GM12873 (cell line): ENCODE measurements around the gene BRCA1.

Experiments used
- TF ChIP-seq, protein P1 (sequence below): IDR thresholded peaks from 2 replicates; pipeline ENCODE4 v1.5.1; 2012; ENCODE audit warnings: low read depth, mild to moderate bottlenecking, moderate library complexity, low read length, control low read depth; ENCODE audit not compliant: insufficient read depth; ENCODE audit errors: missing control alignments

Gene BRCA1

DNA sequence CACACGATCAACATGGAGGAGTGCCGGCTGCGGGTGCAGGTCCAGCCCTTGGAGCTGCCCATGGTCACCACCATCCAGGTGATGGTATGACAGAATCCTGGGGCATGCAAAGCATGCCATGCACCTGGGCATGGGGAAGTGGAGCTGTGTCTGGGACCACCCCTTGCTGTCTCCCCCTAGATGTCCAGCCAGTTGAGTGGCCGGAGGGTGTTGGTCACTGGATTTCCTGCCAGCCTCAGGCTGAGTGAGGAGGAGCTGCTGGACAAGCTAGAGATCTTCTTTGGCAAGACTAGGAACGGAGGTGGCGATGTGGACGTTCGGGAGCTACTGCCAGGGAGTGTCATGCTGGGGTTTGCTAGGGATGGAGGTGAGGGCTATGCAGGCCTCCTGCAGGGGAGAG is 111.9 kb downstream of the BRCA1 start:
- TF ChIP-seq, protein P1, sequence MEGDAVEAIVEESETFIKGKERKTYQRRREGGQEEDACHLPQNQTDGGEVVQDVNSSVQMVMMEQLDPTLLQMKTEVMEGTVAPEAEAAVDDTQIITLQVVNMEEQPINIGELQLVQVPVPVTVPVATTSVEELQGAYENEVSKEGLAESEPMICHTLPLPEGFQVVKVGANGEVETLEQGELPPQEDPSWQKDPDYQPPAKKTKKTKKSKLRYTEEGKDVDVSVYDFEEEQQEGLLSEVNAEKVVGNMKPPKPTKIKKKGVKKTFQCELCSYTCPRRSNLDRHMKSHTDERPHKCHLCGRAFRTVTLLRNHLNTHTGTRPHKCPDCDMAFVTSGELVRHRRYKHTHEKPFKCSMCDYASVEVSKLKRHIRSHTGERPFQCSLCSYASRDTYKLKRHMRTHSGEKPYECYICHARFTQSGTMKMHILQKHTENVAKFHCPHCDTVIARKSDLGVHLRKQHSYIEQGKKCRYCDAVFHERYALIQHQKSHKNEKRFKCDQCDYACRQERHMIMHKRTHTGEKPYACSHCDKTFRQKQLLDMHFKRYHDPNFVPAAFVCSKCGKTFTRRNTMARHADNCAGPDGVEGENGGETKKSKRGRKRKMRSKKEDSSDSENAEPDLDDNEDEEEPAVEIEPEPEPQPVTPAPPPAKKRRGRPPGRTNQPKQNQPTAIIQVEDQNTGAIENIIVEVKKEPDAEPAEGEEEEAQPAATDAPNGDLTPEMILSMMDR: no peak

DNA sequence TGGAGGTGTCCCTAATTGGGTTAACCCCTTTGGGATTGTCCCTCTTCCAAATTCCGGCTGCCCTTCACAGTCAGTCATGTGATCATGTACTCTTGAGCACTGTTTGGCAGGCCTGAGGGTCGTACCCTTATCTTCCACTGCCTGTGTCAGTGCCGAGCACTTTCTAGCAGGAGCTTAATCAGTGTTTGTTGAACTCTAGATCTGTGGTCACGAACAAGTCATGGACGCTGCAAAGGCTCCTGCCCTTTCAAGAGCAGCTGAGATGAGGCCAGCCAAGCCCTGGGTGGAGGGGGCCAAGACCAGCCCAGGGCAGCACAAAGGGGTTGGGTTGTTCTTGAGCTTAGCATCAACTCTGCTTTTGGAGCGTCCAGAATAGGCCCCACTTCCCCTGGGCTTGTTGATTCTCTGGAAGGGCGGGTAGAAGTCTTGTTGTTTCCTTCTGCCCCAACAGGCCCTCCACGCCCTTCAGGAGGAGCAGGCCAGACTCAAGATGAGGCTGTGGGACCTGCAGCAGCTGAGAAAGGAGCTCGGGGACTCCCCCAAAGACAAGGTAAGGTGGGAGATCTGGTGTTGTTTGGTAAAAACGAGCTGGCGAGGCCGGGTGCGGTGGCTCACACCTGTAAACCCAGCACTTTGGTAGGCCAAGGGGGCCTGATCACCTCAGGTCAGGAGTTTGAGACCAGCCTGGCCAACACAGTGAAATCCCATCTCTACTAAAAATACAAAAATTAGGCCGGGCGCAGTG is 113.3 kb downstream of the BRCA1 start:
- TF ChIP-seq, protein P1: no peak

DNA sequence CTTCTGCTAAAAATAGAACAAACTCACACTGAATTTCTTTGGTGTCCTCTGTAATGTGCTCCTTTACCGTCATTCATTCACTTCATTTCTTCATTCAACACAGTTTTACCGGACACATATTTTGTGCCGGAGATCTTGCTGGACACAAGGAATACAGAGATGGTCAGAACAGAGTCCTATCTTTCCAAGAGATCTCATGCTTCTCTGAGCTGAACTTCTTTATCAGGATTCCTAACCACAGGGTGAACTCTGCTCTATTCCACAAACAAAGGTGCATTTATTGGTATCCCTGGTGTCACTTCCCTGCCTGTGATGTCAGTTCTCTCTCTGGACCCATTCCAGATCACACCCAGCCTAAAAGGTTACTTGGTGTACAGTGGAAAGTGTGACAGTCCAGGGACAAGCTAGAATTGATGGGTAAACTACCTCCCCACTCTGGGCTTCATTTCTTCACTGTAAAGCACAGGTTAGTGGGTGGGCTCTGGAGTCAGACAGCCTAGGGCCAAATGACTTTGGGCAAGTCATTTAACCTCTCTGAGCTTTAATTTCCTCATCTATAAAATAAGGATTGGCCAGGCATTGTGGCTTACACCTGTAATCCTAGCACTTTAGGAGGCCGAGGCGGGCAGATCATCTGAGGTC is 114.4 kb downstream of the BRCA1 start:
- TF ChIP-seq, protein P1: no peak

DNA sequence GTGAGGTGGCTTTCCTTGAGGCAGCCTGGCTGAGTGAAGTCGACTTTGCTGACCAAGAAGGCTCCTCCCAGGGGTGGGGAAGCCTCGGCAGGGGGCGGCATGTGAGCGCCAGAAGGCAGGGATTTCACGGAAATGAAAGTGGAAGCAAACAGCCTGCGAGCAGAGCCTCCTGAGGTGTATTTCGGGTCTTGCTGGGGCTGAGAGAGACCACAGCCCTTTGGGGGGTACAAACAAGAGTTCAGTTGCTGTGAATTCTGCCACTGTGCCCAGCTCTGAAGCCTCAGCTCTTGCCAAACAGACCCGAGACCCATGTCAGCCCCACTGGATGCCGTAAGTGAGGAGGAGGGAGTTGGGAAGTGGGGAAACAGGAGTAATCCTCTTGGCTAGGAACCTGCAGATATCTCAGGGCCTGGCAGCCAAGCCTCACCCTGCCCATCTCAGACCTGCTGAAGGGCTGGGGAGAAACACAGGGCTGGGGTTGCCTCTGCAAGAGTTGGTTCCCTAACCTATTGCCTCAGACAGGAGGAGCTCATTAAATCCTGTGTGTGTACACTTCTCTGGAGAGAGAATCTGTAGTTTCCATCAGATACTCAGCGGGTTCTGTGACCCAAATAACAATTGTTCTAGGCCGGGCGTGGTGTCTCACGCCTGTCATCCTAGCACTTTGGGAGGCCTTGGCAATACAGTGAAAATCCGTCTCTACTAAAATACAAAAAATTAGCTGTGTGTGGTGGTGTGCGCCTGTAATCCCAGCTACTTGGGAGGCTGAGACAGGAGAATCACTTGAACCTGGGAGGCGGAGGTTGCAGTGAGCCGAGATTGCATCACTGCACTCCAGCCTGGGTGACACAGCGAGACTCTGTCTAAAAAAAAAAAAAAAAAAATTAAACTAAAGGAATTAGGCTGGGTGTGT is 118.3 kb downstream of the BRCA1 start, which contains the start of gene IFI35:
IFI35 (plus strand) TSS at position 146 of the 913 bp plus-strand sequence; CDS start at position 310, 164 bp downstream.
- TF ChIP-seq, protein P1: peak; percentile 43

DNA sequence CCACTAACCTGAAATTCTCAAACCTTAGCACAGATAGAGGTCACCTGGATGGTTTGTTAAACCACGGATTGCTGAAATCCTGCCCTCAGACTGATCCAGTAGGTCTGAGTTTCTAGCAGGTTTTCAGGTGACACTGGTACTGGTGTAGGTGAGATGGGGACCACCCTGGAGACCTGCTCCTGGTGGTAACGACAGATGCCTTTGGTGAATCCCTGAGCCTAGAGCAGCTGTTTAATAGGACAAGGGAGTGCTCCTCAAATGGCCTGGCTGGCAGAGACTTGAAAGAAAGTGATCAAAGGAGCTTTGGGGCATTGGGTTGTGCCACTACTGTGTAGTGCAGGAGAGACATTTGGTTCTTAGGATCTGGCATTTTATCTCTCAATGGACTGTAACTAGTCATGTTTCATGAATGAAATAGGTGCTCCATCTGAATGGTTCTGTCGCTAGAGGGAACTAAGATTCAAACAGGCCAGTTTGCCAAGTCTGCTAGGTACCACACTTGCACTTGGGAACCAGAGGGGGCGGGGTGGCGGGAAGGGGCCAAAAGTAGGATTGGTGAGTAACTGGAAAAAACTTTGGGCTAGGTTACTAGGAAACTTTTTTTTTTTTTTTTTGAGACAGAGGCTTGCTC is 121.5 kb downstream of the BRCA1 start:
- TF ChIP-seq, protein P1: no peak

DNA sequence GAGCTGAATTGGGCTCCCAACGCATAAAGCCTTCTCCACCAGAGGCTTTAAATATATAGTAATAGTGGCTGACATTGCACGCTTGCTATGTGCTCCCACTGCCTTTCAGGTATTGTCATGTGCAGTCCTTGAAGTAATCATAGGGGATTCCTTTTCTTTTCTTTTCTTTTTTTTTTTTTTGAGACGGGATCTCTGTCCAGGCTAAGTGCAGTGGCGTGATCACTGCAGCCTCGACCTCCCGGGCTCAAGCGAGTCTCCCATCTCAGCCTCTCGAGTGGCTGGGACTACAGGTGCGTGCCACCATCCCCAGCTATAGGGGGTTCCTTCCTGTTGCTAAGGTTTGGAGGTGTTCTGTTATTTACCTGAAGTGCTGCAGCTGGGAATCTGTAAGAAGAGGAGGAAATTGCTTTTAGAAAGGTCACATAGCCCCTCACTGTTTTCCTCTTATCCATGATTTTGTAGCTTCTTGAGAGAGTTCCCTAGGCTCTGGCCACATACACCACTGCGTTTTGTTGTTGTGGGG is 126.1 kb downstream of the BRCA1 start:
- TF ChIP-seq, protein P1: no peak
